GM23338 (cell line): Measurements from ENCODE around the gene ATF7. TPM values are rescaled to one million over a fixed set of nuclear protein-coding genes. Genes with fewer than 3 reads are reported as not detected.

ENCODE experiments used
- ATAC-seq: fragments of 200-7000 bp; cut with Tn5 transposase; 3 replicates; pipeline ENCODE4 v1.9.1; 2020
- DNase-seq: peaks from one replicate; pipeline ENCODE4 v3.0.0-alpha.2; 2015; ENCODE audit warnings: low spot score
- H2AFZ ChIP-seq: fragments of 200-600 bp; sonication (generic); 2 replicates; pipeline ENCODE4 v1.8.0; 2016; ENCODE audit warnings: antibody characterized with exemption, mild to moderate bottlenecking, moderate library complexity
- H3F3A ChIP-seq: fragments of 200-600 bp; sonication (generic); replicated peaks from 2 replicates; pipeline ENCODE4 v1.8.0; 2017; ENCODE audit warnings: antibody characterized with exemption, mixed run types, low read depth
- H3K27ac ChIP-seq: fragments of 200-600 bp; sonication (generic); 2 replicates; pipeline ENCODE4 v1.6.1; 2016; ENCODE audit warnings: low read depth
- H3K27me3 ChIP-seq: fragments of 200-600 bp; sonication (generic); 2 replicates; pipeline ENCODE4 v1.8.0; 2016; ENCODE audit warnings: mild to moderate bottlenecking, mixed run types, moderate library complexity; ENCODE audit not compliant: insufficient read depth
- H3K36me3 ChIP-seq: fragments of 200-600 bp; sonication (generic); 2 replicates; pipeline ENCODE4 v1.8.0; 2016; ENCODE audit warnings: mild to moderate bottlenecking; ENCODE audit not compliant: insufficient read depth
- H3K4me1 ChIP-seq: fragments of 200-600 bp; sonication (generic); 2 replicates; pipeline ENCODE4 v1.8.0; 2016; ENCODE audit warnings: mild to moderate bottlenecking, moderate library complexity; ENCODE audit not compliant: insufficient read depth
- H3K4me2 ChIP-seq: fragments of 200-600 bp; sonication (generic); 2 replicates; pipeline ENCODE4 v1.7.1; 2017; ENCODE audit warnings: mixed run types
- H3K4me3 ChIP-seq: fragments of 200-600 bp; sonication (generic); 2 replicates; pipeline ENCODE4 v1.6.1; 2016; ENCODE audit warnings: mixed run types
- H3K79me2 ChIP-seq: fragments of 200-600 bp; sonication (generic); replicated peaks from 2 replicates; pipeline ENCODE4 v1.8.0; 2017; ENCODE audit warnings: mild to moderate bottlenecking; ENCODE audit not compliant: insufficient read depth
- H3K9me2 ChIP-seq: fragments of 200-600 bp; sonication (generic); 2 replicates; pipeline ENCODE4 v1.8.0; 2017; ENCODE audit not compliant: insufficient read depth
- H4K20me1 ChIP-seq: fragments of 200-600 bp; sonication (generic); replicated peaks from 2 replicates; pipeline ENCODE4 v1.8.0; 2017; ENCODE audit warnings: mild to moderate bottlenecking; ENCODE audit not compliant: insufficient read depth
- H3K27ac Mint-ChIP-seq: 2 replicates; pipeline ENCODE4 v1.8.0; 2020; ENCODE audit warnings: inconsistent platforms, mild to moderate bottlenecking, moderate library complexity, mixed read lengths
- H3K27me3 Mint-ChIP-seq: 3 replicates; pipeline ENCODE4 v1.8.0; 2022; ENCODE audit warnings: low read depth, mild to moderate bottlenecking, moderate library complexity, mixed read lengths, inconsistent platforms; ENCODE audit not compliant: insufficient read depth, poor library complexity
- H3K36me3 Mint-ChIP-seq: 3 replicates; pipeline ENCODE4 v1.8.0; 2021; ENCODE audit warnings: low read depth, mild to moderate bottlenecking, inconsistent platforms, moderate library complexity, mixed read lengths
- H3K4me1 Mint-ChIP-seq: 3 replicates; pipeline ENCODE4 v1.8.0; 2020; ENCODE audit warnings: mild to moderate bottlenecking, inconsistent platforms, mixed read lengths
- H3K4me3 Mint-ChIP-seq: 3 replicates; pipeline ENCODE4 v1.8.0; 2021; ENCODE audit warnings: moderate library complexity, mild to moderate bottlenecking, inconsistent platforms, mixed read lengths
- H3K9me3 Mint-ChIP-seq: 3 replicates; pipeline ENCODE4 v1.8.0; 2020; ENCODE audit warnings: moderate library complexity, mild to moderate bottlenecking, inconsistent platforms, mixed read lengths
- CREB1 ChIP-seq: fragments of 250-450 bp; sonication (Bioruptor Pico); IDR thresholded peaks from 2 replicates; pipeline ENCODE4 v1.5.0; 2020; ENCODE audit warnings: low read depth, mild to moderate bottlenecking, moderate library complexity
- EZH2phosphoT487 ChIP-seq: fragments of 200-600 bp; sonication (generic); IDR thresholded peaks from one replicate; pipeline ENCODE4 v1.8.1; 2018; ENCODE audit warnings: antibody characterized with exemption; ENCODE audit not compliant: unreplicated experiment
- JUNB ChIP-seq: IDR thresholded peaks from one replicate; pipeline ENCODE4 v1.6.1; 2016; ENCODE audit warnings: antibody characterized with exemption; ENCODE audit not compliant: unreplicated experiment
- POLR2AphosphoS5 ChIP-seq: IDR thresholded peaks from 2 replicates; pipeline ENCODE4 v1.6.1; 2016; ENCODE audit warnings: antibody characterized with exemption, low read depth
- REST ChIP-seq: IDR thresholded peaks from one replicate; pipeline ENCODE4 v1.6.1; 2018; ENCODE audit warnings: antibody characterized with exemption; ENCODE audit not compliant: unreplicated experiment
- ZNF114 ChIP-seq: fragments of 250-450 bp; sonication (Bioruptor Pico); IDR thresholded peaks from 2 replicates; pipeline ENCODE4 v1.5.0; 2020; ENCODE audit warnings: mild to moderate bottlenecking, moderate library complexity
- ZNF331 ChIP-seq: fragments of 250-450 bp; sonication (Bioruptor Pico); IDR thresholded peaks from 2 replicates; pipeline ENCODE4 v1.5.0; 2020; ENCODE audit warnings: low read depth, mild to moderate bottlenecking, moderate library complexity
- ZNF462 ChIP-seq: fragments of 250-450 bp; sonication (Bioruptor Pico); IDR thresholded peaks from 2 replicates; pipeline ENCODE4 v1.5.0; 2020; ENCODE audit warnings: mild to moderate bottlenecking, moderate library complexity
- polyA plus RNA-seq: library from polyadenylated mRNA; unstranded; fragments of >200 nt; fragmentation: Nextera tagmentation; extraction: Ambion mirVana; gene quantifications from 2 replicates; pipeline ENCODE4 v1.2.1, GENCODE V29; 2016
- total RNA-seq: library from RNA; depleted of rRNA; stranded (reverse); fragments of >200 nt; shearing (Covaris generic); gene quantifications from 2 replicates; pipeline ENCODE4 v1.2.3, GENCODE V29; 2014

The ATF7 gene
- total and polyA plus RNA-seq, 2 experiments from 2014 or later, result 13.9 to 16.3 TPM

GRCh38 chr12:53601296-53601847 is 24.8 kb downstream of the ATF7 start:
- Histone ChIP-seq H3K27ac (no peak overlapping the region), H4K20me1 (no peaks in the 10 kb centered on the region), H3K4me1 (peaks cover 30% of the 10 kb centered on the region), H3K36me3 (no peaks in the 10 kb centered on the region), H2AFZ (no peak overlapping the region), H3K9me2 (no peaks in the 10 kb centered on the region), H3F3A (no peaks in the 10 kb centered on the region), H3K4me2 (no peak overlapping the region), H3K79me2 (no peaks in the 10 kb centered on the region), H3K27me3 (no peaks in the 10 kb centered on the region), H3K4me3 (no peak overlapping the region)
- TF ChIP-seq ZNF331 (CRISPR knock-in tag), result no peak
- no peak for TF ChIP-seq ZNF462 (CRISPR knock-in tag)
- H3K4me3 Mint-ChIP-seq, result no peak overlapping the region
- H3K27me3 Mint-ChIP-seq, result peaks cover 7% of the 10 kb centered on the region
- DNase-seq (no peak), ATAC-seq (no peak)
- peaks cover 31% of the 10 kb centered on the region for H3K4me1 Mint-ChIP-seq
- no peak overlapping the region for H3K27ac Mint-ChIP-seq
- no peaks in the 10 kb centered on the region for H3K36me3 Mint-ChIP-seq
- H3K9me3 Mint-ChIP-seq, result no peaks in the 10 kb centered on the region

- Histone ChIP-seq H4K20me1 (no peaks in the 10 kb centered on the region), H3K27me3 (no peaks in the 10 kb centered on the region), H3K27ac (no peak overlapping the region), H3K9me2 (no peaks in the 10 kb centered on the region), H3K4me1 (peaks cover 30% of the 10 kb centered on the region), H3K4me3 (no peak overlapping the region), H3F3A (no peaks in the 10 kb centered on the region), H3K79me2 (no peaks in the 10 kb centered on the region), H3K36me3 (no peaks in the 10 kb centered on the region), H2AFZ (no peak overlapping the region), H3K4me2 (no peak overlapping the region)
- Mint-ChIP-seq H3K27ac (no peak overlapping the region), H3K9me3 (no peaks in the 10 kb centered on the region), H3K27me3 (peaks cover 7% of the 10 kb centered on the region), H3K4me3 (no peak overlapping the region), H3K4me1 (peaks cover 31% of the 10 kb centered on the region), H3K36me3 (no peaks in the 10 kb centered on the region)
- ATAC-seq, result no peak
- DNase-seq, result no peak
- TF ChIP-seq ZNF114 (CRISPR knock-in tag) (no peak), JUNB (no peak), ZNF331 (CRISPR knock-in tag) (no peak), POLR2AphosphoS5 (no peak), EZH2phosphoT487 (no peak), CREB1 (CRISPR knock-in tag) (no peak), REST (no peak)
Measured at GRCh38 chr12:53600490-53601295, 25.5 kb downstream of the ATF7 start.
